Astrocyte (in vitro differentiated cells and primary cell): ENCODE results near the gene LECT2. TPM values are rescaled to one million over a fixed set of nuclear protein-coding genes. Genes with fewer than 3 reads are reported as not detected.

Experiments
- DNase-seq: peaks from one replicate; pipeline ENCODE4 v3.0.0-alpha.2; 2010; ENCODE audit warnings: low read depth
- FAIRE-seq: peaks from 2 replicates; lab custom pipeline; 2011; peaks lifted over from hg19 to GRCh38; lab: Jason Lieb, UNC
- H2AFZ ChIP-seq: 2 replicates; pipeline ENCODE4 v1.6.0; 2012; ENCODE audit warnings: low read depth, low read length, inconsistent platforms
- H3K27ac ChIP-seq: 2 replicates; pipeline ENCODE4 v1.5.1; 2011; ENCODE audit warnings: low read depth, low read length, inconsistent platforms
- H3K27me3 ChIP-seq: 2 replicates; pipeline ENCODE4 v1.6.0; 2011; ENCODE audit warnings: low read length, inconsistent platforms; ENCODE audit not compliant: insufficient read depth
- H3K36me3 ChIP-seq: 2 replicates; pipeline ENCODE4 v1.5.1; 2011; ENCODE audit warnings: low read length, inconsistent platforms; ENCODE audit not compliant: insufficient read depth
- H3K4me1 ChIP-seq: 2 replicates; pipeline ENCODE4 v1.5.1; 2011; ENCODE audit warnings: low read length, inconsistent platforms; ENCODE audit not compliant: insufficient read depth
- H3K4me2 ChIP-seq: 2 replicates; pipeline ENCODE4 v1.6.0; 2012; ENCODE audit warnings: low read length, inconsistent platforms
- H3K4me3 ChIP-seq: 2 replicates; pipeline ENCODE4 v1.5.1; 2011; ENCODE audit warnings: low read depth, mild to moderate bottlenecking, low read length, inconsistent platforms; ENCODE audit not compliant: insufficient read depth
- H3K79me2 ChIP-seq: 2 replicates; pipeline ENCODE4 v1.6.0; 2012; ENCODE audit warnings: mild to moderate bottlenecking, low read length, inconsistent platforms; ENCODE audit not compliant: insufficient read depth
- H3K9ac ChIP-seq: 2 replicates; pipeline ENCODE4 v1.6.0; 2012; ENCODE audit warnings: mild to moderate bottlenecking, low read length, inconsistent platforms
- H3K9me3 ChIP-seq: 2 replicates; pipeline ENCODE4 v1.5.1; 2012; ENCODE audit warnings: low read depth, mild to moderate bottlenecking, low read length, inconsistent platforms; ENCODE audit not compliant: insufficient read depth
- H4K20me1 ChIP-seq: 2 replicates; pipeline ENCODE4 v1.6.0; 2012; ENCODE audit warnings: low read length, inconsistent platforms; ENCODE audit not compliant: insufficient read depth
- H3K27ac Mint-ChIP-seq: one replicate; pipeline ENCODE4 v1.8.0; 2021; ENCODE audit warnings: mild to moderate bottlenecking, mixed read lengths; ENCODE audit not compliant: unreplicated experiment
- H3K27me3 Mint-ChIP-seq: one replicate; pipeline ENCODE4 v1.8.0; 2021; ENCODE audit warnings: low read depth, mixed read lengths; ENCODE audit not compliant: unreplicated experiment
- H3K36me3 Mint-ChIP-seq: one replicate; pipeline ENCODE4 v1.8.0; 2021; ENCODE audit warnings: low read depth, mixed read lengths; ENCODE audit not compliant: unreplicated experiment
- H3K4me1 Mint-ChIP-seq: one replicate; pipeline ENCODE4 v1.8.0; 2021; ENCODE audit warnings: low read depth, mixed read lengths; ENCODE audit not compliant: unreplicated experiment
- H3K4me3 Mint-ChIP-seq: one replicate; pipeline ENCODE4 v1.8.0; 2021; ENCODE audit warnings: mild to moderate bottlenecking, moderate library complexity, mixed read lengths; ENCODE audit not compliant: unreplicated experiment
- H3K9me3 Mint-ChIP-seq: one replicate; pipeline ENCODE4 v1.8.0; 2021; ENCODE audit warnings: mild to moderate bottlenecking, mixed read lengths; ENCODE audit not compliant: unreplicated experiment
- EZH2 ChIP-seq: IDR thresholded peaks from 2 replicates; pipeline ENCODE4 v1.6.1; 2012; ENCODE audit warnings: mild to moderate bottlenecking, low read length, inconsistent platforms; ENCODE audit not compliant: insufficient read depth
- total RNA-seq: library from RNA; stranded (reverse); gene quantifications from 2 replicates; pipeline ENCODE4 v1.2.1, GENCODE V29; 2021
- TF ChIP-seq, protein P1 (sequence below): IDR thresholded peaks from 2 replicates; pipeline ENCODE4 v1.5.1; 2011; ENCODE audit warnings: low read depth, mild to moderate bottlenecking, inconsistent platforms, low read length, moderate library complexity; ENCODE audit not compliant: insufficient read depth

LECT2 gene
- total RNA-seq, 1 donor from 2014 or later, result not detected

DNA sequence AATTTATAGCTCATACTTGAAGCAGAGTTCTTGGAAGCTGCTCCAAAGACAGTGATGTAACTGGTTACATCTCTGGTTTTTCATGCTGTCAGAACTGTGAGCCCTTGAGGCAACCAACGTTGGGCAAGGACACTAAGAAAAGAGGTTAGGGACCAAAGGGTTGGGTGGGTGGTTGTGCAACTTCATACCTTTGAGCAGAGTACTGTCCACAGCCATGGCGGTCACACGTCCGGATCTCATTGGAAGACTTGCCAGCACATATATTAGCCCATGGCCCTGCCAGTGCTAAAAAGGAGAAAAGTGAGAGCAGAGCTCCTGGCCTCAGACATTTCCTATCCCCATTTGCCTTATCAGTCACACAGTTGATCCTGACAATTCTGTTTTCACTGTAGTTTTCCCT is 2.1 kb downstream of the LECT2 start:
- Histone ChIP-seq H3K79me2 (no peaks in the 10 kb centered on the region), H3K27me3 (no peaks in the 10 kb centered on the region), H3K27ac (no peak overlapping the region), H3K9ac (no peak overlapping the region), H3K4me3 (no peak overlapping the region), H2AFZ (no peak overlapping the region), H3K9me3 (no peaks in the 10 kb centered on the region), H3K4me2 (no peak overlapping the region), H3K36me3 (no peaks in the 10 kb centered on the region), H4K20me1 (no peaks in the 10 kb centered on the region), H3K4me1 (no peaks in the 10 kb centered on the region)
- Mint-ChIP-seq H3K27ac (no peak overlapping the region), H3K4me1 (no peaks in the 10 kb centered on the region), H3K4me3 (no peak overlapping the region), H3K36me3 (no peaks in the 10 kb centered on the region), H3K27me3 (peaks cover 12% of the 10 kb centered on the region), H3K9me3 (no peaks in the 10 kb centered on the region)
- FAIRE-seq (no peak), DNase-seq (no peak)
- TF ChIP-seq, protein P1, sequence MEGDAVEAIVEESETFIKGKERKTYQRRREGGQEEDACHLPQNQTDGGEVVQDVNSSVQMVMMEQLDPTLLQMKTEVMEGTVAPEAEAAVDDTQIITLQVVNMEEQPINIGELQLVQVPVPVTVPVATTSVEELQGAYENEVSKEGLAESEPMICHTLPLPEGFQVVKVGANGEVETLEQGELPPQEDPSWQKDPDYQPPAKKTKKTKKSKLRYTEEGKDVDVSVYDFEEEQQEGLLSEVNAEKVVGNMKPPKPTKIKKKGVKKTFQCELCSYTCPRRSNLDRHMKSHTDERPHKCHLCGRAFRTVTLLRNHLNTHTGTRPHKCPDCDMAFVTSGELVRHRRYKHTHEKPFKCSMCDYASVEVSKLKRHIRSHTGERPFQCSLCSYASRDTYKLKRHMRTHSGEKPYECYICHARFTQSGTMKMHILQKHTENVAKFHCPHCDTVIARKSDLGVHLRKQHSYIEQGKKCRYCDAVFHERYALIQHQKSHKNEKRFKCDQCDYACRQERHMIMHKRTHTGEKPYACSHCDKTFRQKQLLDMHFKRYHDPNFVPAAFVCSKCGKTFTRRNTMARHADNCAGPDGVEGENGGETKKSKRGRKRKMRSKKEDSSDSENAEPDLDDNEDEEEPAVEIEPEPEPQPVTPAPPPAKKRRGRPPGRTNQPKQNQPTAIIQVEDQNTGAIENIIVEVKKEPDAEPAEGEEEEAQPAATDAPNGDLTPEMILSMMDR, result no peak
- no peak for TF ChIP-seq EZH2

DNA sequence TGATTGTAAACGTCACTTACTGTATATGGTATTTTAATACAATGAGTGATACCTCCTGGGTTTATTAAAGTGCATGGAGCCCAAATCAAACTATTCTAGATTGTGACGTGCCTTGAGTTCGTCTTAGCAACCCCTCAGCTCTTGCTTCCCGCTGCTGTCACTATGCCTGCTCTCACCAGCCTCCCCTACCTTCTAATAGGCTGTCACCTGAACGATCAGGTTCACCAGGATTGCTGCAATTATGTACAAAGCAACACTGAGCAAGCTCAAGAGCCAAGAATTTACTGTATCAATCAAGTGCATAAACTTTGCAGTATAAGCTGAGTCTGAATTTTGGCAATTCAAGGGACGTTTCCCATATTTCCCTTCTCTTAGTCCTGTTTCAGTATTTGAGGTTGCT is 3.0 kb downstream of the LECT2 start:
- Histone ChIP-seq H3K4me1 (no peaks in the 10 kb centered on the region), H2AFZ (no peak overlapping the region), H3K9me3 (no peaks in the 10 kb centered on the region), H3K4me3 (no peak overlapping the region), H3K79me2 (no peaks in the 10 kb centered on the region), H3K27me3 (no peaks in the 10 kb centered on the region), H3K36me3 (no peaks in the 10 kb centered on the region), H4K20me1 (no peaks in the 10 kb centered on the region), H3K4me2 (no peak overlapping the region), H3K9ac (no peak overlapping the region), H3K27ac (no peak overlapping the region)
- Mint-ChIP-seq H3K36me3 (no peaks in the 10 kb centered on the region), H3K27ac (no peak overlapping the region), H3K27me3 (peaks cover 12% of the 10 kb centered on the region), H3K9me3 (no peaks in the 10 kb centered on the region), H3K4me3 (no peak overlapping the region), H3K4me1 (no peaks in the 10 kb centered on the region)
- TF ChIP-seq EZH2, result no peak
- FAIRE-seq (no peak), DNase-seq (no peak)

DNA sequence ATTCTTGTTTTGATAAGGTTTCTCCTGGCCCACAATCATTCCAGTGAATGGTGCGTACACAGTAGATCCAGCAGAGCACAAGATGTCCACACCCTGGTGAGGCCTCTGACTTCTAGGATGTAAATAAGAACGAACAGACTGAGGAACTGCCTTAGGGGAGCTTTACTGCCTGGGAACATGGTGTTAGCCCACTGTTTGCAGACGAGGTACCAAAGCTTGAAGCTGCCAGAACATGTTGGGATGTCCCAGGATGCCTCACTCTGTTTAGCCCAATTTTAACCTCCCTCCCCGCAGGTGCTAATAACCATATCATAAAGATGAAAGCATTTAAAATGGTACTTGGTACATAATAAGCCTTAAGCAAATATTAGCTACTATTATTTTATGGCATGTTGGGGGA is 3.5 kb downstream of the LECT2 start:
- no peaks in the 10 kb centered on the region for H3K79me2 ChIP-seq
- no peaks in the 10 kb centered on the region for H3K27me3 ChIP-seq
- H3K9ac ChIP-seq, result no peak overlapping the region
- Mint-ChIP-seq H3K36me3 (no peaks in the 10 kb centered on the region), H3K27ac (no peak overlapping the region), H3K27me3 (peaks cover 12% of the 10 kb centered on the region), H3K4me3 (no peak overlapping the region), H3K9me3 (no peaks in the 10 kb centered on the region), H3K4me1 (no peaks in the 10 kb centered on the region)
- H3K9me3 ChIP-seq, result no peaks in the 10 kb centered on the region
- no peaks in the 10 kb centered on the region for H3K36me3 ChIP-seq
- H3K4me2 ChIP-seq, result no peak overlapping the region
- no peak overlapping the region for H2AFZ ChIP-seq
- H3K27ac ChIP-seq, result no peak overlapping the region
- TF ChIP-seq, protein P1, result no peak
- no peak for TF ChIP-seq EZH2
- FAIRE-seq (no peak), DNase-seq (no peak)
- H3K4me1 ChIP-seq, result no peaks in the 10 kb centered on the region
- no peak overlapping the region for H3K4me3 ChIP-seq
- no peaks in the 10 kb centered on the region for H4K20me1 ChIP-seq
